GM12864 (cell line): ENCODE data around the gene RHBDF1.

Source experiments
- DNase-seq: peaks from one replicate; pipeline ENCODE4 v3.0.0-alpha.2; 2011; ENCODE audit warnings: low read depth
- H3K4me3 ChIP-seq: 2 replicates; pipeline ENCODE4 v1.5.1; 2011; ENCODE audit warnings: mild to moderate bottlenecking, low read depth, low read length, control low read depth
- CTCF ChIP-seq: IDR thresholded peaks from 2 replicates; pipeline ENCODE4 v1.5.1; 2011; ENCODE audit warnings: low read depth, mild to moderate bottlenecking, moderate library complexity, low read length, control low read depth, inconsistent platforms; ENCODE audit errors: missing control alignments

The RHBDF1 gene

GRCh38 chr16:77807-78443, 5.5 kb upstream of the RHBDF1 start, which contains the start of gene MPG:
Gene MPG (plus strand): TSS chr16:78225. CDS start chr16:78310, 85 bp downstream.
- H3K4me3 ChIP-seq = peak within 1 kb of the TSS; percentile 99
- TF ChIP-seq CTCF = no peak
- DNase-seq = no peak

GRCh38 chr16:77273-77806, 4.9 kb upstream of the RHBDF1 start:
- no peak for TF ChIP-seq CTCF
- H3K4me3 ChIP-seq = peak overlapping the region; percentile 99
- DNase-seq = no peak

GRCh38 chr16:76535-77272, 4.3 kb upstream of the RHBDF1 start:
- H3K4me3 ChIP-seq = peak overlapping the region; percentile 99
- DNase-seq = no peak
- no peak for TF ChIP-seq CTCF

GRCh38 chr16:75580-76501, 3.4 kb upstream of the RHBDF1 start:
- no peak overlapping the region for H3K4me3 ChIP-seq
- no peak for TF ChIP-seq CTCF
- DNase-seq = no peak

GRCh38 chr16:74747-75334, 2.4 kb upstream of the RHBDF1 start:
- no peak overlapping the region for H3K4me3 ChIP-seq
- no peak for DNase-seq
- no peak for TF ChIP-seq CTCF

GRCh38 chr16:74051-74746, 1.8 kb upstream of the RHBDF1 start:
- no peak for DNase-seq
- H3K4me3 ChIP-seq = no peak overlapping the region
- no peak for TF ChIP-seq CTCF
